HepG2 (cell line): ENCODE measurements around the gene BCO1. TPM values are rescaled to one million over a fixed set of nuclear protein-coding genes. Genes with fewer than 3 reads are reported as not detected.

Experiments used
- CCAR2 ChIP-seq: fragments of 200-400 bp; formaldehyde crosslinking; optimal IDR thresholded peaks from 2 replicates; pipeline ENCODE3; 2018; ENCODE audit warnings: low read depth, mild to moderate bottlenecking, low read length, moderate library complexity
- GATAD1 ChIP-seq: IDR thresholded peaks from 2 replicates; pipeline ENCODE4 v1.6.1; 2016; ENCODE audit warnings: missing genetic modification reagents, missing compliant biosample characterization
- MLLT10 ChIP-seq: sonication (generic); formaldehyde crosslinking; IDR thresholded peaks from 2 replicates; pipeline ENCODE4 v1.4.0; 2020; ENCODE audit warnings: missing genetic modification reagents
- MTERF4 ChIP-seq: sonication (generic); formaldehyde crosslinking; IDR thresholded peaks from 2 replicates; pipeline ENCODE4 v1.8.0; 2023; ENCODE audit warnings: mild to moderate bottlenecking, missing genetic modification reagents
- MXD3 ChIP-seq: IDR thresholded peaks from 2 replicates; pipeline ENCODE4 v1.6.1; 2016; ENCODE audit warnings: mild to moderate bottlenecking, missing biosample characterization, missing genetic modification reagents
- PLRG1 ChIP-seq: fragments of 450-650 bp; conservative IDR thresholded peaks from 2 replicates; pipeline ENCODE4 v1.6.1; 2016
- RAD21 ChIP-seq: fragments of 450-650 bp; formaldehyde crosslinking; IDR thresholded peaks from 2 replicates; pipeline ENCODE4 v1.5.0; 2020; ENCODE audit warnings: mild to moderate bottlenecking
- SP2 ChIP-seq: sonication (generic); formaldehyde crosslinking; IDR thresholded peaks from 2 replicates; pipeline ENCODE4 v1.5.1; 2020; ENCODE audit warnings: mild to moderate bottlenecking, missing genetic modification reagents
- THAP8 ChIP-seq: sonication (generic); formaldehyde crosslinking; IDR thresholded peaks from 2 replicates; pipeline ENCODE4 v1.5.1; 2020; ENCODE audit warnings: missing genetic modification reagents, mild to moderate bottlenecking, borderline replicate concordance
- ZNF232 ChIP-seq: sonication (generic); formaldehyde crosslinking; IDR thresholded peaks from 2 replicates; pipeline ENCODE4 v1.4.0; 2020; ENCODE audit warnings: missing genetic modification reagents, borderline replicate concordance
- ZNF3 ChIP-seq: IDR thresholded peaks from 2 replicates; pipeline ENCODE4 v1.7.0; 2017; ENCODE audit warnings: inconsistent platforms
- ZNF34 ChIP-seq: sonication (generic); formaldehyde crosslinking; IDR thresholded peaks from 2 replicates; pipeline ENCODE4 v1.4.0; 2020; ENCODE audit warnings: mild to moderate bottlenecking, missing genetic modification reagents, borderline replicate concordance
- ZNF607 ChIP-seq: sonication (generic); formaldehyde crosslinking; IDR thresholded peaks from 2 replicates; pipeline ENCODE4 v1.5.1; 2020; ENCODE audit warnings: missing genetic modification reagents, mild to moderate bottlenecking, borderline replicate concordance
- ZNF652 ChIP-seq: IDR thresholded peaks from 2 replicates; pipeline ENCODE4 v1.6.1; 2016; ENCODE audit warnings: low read depth, borderline replicate concordance
- ZNF747 ChIP-seq: sonication (generic); formaldehyde crosslinking; IDR thresholded peaks from 2 replicates; pipeline ENCODE4 v1.8.1; 2023; ENCODE audit warnings: missing genetic modification reagents, mild to moderate bottlenecking, borderline replicate concordance
- ZSCAN30 ChIP-seq: sonication (generic); formaldehyde crosslinking; IDR thresholded peaks from 2 replicates; pipeline ENCODE4 v1.5.0; 2020; ENCODE audit warnings: mild to moderate bottlenecking, missing genetic modification reagents
- polyA plus RNA-seq, 8 experiments: library from polyadenylated mRNA; depleted of rRNA in 3 of 8; stranded (reverse) in 7 of 8; unstranded in 1 of 8; fragments of >200 nt; fragmentation: Illumina TruSeq in 4 of 8; extraction: Trizol in 4 of 8; gene quantifications; 2 replicates each; pipeline versions ENCODE4 v1.2.1 to v1.2.3, GENCODE V29; 2011 to 2016; ENCODE audit warnings: low read depth in 4 of 8, missing spikeins in 1 of 8, mixed read lengths in 1 of 8; ENCODE audit not compliant: insufficient read depth in 1 of 8
- total RNA-seq, 5 experiments: library from RNA; depleted of rRNA; stranded (reverse); fragments of >200 nt; fragmentation: Illumina TruSeq; extraction: Trizol; gene quantifications; 2 replicates each; pipeline ENCODE4 v1.2.3, GENCODE V29; 2016; ENCODE audit warnings: low read depth in 1 of 5
- TF ChIP-seq, protein P1 (sequence below): sonication (generic); formaldehyde crosslinking; IDR thresholded peaks from 2 replicates; pipeline ENCODE4 v1.8.1; 2022; ENCODE audit warnings: low read depth, mild to moderate bottlenecking, missing genetic modification reagents
- TF ChIP-seq, protein P2 (sequence below), 2 experiments: sonication (generic) in 1 of 2; formaldehyde crosslinking in 1 of 2; IDR thresholded peaks; 2 replicates each; pipeline versions ENCODE4 v1.4.0 to v1.6.1; 2016 to 2020; ENCODE audit warnings: borderline replicate concordance in 1 of 2, low read depth in 1 of 2, mild to moderate bottlenecking in 1 of 2, missing genetic modification reagents in 1 of 2

The BCO1 gene
- total and polyA plus RNA-seq, 2 of the 13 experiments (the other 11 are each of a cell fraction or from before 2014, with no cell fraction given): 0.11 TPM; not detected in 1

DNA sequence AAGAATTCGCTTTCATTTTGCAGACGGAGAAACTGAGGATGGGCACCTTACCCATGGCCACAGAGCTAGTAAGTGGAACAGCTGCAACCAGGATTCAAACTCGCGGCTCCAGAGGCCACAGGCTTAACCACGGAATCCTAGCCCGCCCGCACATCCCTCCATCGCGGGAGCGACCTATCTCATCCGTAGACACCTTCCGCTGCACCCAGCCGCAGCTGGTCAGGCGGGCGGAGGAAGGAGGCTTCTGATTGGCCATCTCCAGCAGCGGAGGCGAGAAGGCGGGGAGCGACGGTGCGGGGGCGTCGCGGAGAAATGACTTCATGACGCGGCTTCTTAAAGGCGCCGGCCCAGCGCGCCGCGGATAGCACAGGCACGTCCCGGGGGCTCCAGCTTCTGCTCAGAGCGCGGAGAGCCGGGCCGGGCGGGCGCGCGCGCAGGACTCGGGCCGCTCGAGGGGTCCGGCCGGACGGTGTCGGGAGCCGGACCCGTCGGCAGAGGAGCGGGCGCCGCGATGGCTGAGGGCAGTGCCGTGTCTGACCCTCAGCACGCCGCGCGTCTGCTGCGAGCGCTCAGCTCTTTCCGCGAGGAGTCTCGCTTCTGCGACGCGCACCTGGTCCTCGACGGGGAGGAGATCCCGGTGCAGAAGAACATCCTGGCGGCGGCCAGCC, 76.2 kb downstream of the BCO1 start, which contains the start of gene GAN (continued):
- TF ChIP-seq, protein P1, sequence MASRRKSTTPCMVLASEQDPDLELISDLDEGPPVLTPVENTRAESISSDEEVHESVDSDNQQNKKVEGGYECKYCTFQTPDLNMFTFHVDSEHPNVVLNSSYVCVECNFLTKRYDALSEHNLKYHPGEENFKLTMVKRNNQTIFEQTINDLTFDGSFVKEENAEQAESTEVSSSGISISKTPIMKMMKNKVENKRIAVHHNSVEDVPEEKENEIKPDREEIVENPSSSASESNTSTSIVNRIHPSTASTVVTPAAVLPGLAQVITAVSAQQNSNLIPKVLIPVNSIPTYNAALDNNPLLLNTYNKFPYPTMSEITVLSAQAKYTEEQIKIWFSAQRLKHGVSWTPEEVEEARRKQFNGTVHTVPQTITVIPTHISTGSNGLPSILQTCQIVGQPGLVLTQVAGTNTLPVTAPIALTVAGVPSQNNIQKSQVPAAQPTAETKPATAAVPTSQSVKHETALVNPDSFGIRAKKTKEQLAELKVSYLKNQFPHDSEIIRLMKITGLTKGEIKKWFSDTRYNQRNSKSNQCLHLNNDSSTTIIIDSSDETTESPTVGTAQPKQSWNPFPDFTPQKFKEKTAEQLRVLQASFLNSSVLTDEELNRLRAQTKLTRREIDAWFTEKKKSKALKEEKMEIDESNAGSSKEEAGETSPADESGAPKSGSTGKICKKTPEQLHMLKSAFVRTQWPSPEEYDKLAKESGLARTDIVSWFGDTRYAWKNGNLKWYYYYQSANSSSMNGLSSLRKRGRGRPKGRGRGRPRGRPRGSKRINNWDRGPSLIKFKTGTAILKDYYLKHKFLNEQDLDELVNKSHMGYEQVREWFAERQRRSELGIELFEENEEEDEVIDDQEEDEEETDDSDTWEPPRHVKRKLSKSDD: no peak
- TF ChIP-seq PLRG1 (no peak), ZNF652 (no peak), RAD21 (CRISPR knock-in tag) (peak; percentile 66), ZNF232 (CRISPR knock-in tag) (peak; percentile 33; the same call in 1 of the 2 replicates), MLLT10 (CRISPR knock-in tag) (no peak), ZSCAN30 (CRISPR knock-in tag) (no peak), ZNF34 (CRISPR knock-in tag) (peak; percentile 54; the same call in 1 of the 2 replicates), MXD3 (CRISPR knock-in tag) (no peak), GATAD1 (CRISPR knock-in tag) (peak; percentile 97), ZNF3 (CRISPR knock-in tag) (no peak), MTERF4 (CRISPR knock-in tag) (no peak; the same call in 1 of the 2 replicates), CCAR2 (no peak), ZNF607 (peak; percentile 87), SP2 (CRISPR knock-in tag) (peak; percentile 78; the same call in 1 of the 2 replicates), THAP8 (no peak; the same call in 1 of the 2 replicates), ZNF747 (CRISPR knock-in tag) (peak; percentile 86; the same call in 1 of the 2 replicates)
- TF ChIP-seq, protein P2, sequence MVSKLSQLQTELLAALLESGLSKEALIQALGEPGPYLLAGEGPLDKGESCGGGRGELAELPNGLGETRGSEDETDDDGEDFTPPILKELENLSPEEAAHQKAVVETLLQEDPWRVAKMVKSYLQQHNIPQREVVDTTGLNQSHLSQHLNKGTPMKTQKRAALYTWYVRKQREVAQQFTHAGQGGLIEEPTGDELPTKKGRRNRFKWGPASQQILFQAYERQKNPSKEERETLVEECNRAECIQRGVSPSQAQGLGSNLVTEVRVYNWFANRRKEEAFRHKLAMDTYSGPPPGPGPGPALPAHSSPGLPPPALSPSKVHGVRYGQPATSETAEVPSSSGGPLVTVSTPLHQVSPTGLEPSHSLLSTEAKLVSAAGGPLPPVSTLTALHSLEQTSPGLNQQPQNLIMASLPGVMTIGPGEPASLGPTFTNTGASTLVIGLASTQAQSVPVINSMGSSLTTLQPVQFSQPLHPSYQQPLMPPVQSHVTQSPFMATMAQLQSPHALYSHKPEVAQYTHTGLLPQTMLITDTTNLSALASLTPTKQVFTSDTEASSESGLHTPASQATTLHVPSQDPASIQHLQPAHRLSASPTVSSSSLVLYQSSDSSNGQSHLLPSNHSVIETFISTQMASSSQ (IDR thresholded peaks at IDR 0.05; ENCODE audit: low read depth): peak; percentile 60; the same call in 1 of the 2 replicates
- TF ChIP-seq, protein P2 (CRISPR knock-in tag; IDR thresholded peaks at IDR 0.05; ENCODE audit: borderline replicate concordance): peak; percentile 82
